Suppressor macrophage treated with lipopolysaccharide for 1 hour (primary cell): ENCODE results near the gene DAB2IP.

Experiments
- DNase-seq, 3 donors: peaks; one replicate each; pipeline ENCODE4 v3.0.0-alpha.2; 2020 to 2022

Gene DAB2IP

DNA sequence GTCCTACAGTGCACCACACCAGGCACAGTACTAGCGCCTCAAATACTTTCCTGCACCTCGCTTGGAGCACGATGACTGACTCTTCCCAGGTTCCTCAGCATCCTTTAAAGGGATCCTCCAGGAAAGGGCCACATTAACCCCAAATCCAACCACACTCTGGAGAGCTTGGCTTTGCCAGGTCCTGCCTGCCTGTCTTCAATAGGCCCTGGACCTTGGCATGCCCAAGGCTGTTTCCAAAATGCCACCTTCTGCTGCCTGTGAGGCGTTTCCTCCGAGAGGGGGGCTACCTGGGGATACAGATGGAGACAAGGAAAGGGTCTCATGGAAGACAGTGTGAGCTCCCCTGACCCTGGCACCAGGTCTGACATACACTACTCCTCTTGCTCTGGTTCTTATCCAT is 169.9 kb downstream of the DAB2IP start:
- DNase-seq = no peak

DNA sequence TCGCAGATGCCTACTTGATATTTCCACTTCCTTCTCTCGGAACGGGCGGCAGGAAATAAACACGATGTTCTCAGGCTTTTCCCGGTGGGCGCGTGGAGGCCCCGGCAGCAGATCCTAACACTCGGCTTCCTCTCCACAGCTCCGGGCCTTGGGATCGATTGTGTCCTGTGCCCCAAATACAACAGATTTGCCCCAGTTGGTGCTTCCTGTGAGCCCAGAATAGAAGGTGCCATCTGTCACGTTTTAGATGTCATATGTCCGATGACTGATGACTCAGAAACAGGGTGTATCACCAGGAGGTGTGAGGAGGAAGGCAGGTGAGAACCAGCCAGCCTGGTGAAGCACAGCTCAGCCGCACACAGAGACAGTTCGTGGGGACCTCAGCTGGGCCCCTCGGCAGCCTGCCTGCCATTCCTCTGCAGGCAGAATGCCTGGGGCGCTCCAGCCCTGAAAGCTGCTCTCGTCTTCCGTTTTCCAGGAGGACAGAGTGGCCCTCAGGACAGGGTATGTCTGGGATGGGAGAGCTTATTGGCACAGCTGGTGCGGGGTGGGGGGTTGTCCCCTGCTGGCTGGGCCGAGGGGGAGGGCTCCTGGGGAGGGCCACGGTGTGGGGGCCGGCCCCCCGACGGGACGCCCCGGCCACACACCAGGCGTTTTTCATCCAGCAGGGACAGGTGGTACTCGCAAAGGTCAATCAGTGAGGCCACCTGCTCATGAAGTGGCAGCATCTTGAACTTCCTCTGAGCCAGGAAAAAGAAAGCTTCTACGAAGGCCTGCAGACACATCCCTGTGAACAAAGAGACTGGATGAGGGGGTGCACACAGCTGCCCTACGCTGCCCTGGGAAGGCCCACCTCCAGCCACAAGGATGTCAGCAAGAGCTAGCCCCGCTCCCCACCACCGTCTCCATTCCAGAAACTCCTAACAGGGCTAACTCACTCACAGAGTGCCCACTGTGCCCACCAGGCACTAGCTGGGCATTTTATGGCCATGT is 171.0 kb downstream of the DAB2IP start:
- DNase-seq = no peak

DNA sequence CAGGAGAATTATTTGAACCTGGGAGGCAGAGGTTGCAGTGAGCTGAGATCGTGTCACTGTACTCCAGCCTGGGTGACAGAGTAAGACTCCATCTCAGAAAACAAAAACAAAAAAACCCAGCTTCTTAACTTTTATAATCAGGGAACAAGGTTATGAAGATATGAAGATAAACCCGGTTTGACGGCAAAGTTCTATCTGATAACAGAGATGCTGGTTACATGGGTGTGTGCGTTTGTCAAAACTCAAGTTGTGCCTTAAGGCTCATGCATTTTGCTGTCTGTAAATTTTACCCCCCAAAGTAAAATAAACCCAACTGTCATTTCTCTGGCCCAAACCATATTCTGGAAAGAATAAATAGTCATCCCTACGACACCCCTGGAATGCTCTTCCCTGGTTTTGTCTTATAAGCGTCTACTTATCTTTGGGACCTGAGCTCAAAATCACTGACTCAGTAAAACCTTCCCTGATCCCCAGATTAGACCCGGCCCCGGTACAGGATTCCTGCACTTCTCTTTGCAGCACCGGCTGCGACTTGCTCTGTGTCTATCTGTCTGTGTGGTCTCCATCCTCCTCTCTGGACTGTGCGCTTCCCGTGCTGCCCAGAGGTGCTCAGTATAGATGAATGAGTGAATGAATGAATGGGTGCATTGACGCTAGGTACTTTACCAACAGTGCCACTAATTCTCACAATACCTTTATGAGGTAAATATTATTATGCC is 172.2 kb downstream of the DAB2IP start:
- DNase-seq = no peak

DNA sequence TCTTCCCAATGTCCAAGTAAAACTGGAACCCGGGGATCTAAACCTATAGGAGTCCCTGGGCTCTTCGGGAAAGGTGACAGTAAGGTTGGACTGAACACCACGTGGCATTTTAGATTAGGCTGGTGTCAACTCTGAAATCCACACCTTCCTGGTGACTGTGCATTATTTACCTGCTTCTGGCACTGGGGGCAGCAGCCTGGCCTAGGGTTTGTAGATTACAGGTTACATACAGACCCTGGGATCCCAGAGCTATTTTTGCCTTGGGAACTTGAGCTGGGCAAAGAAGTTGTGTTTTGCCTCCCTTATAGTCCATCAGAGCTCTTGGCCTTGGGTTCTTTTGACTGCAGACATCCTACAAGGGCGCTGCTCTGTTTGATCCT is 173.2 kb downstream of the DAB2IP start:
- DNase-seq = no peak

DNA sequence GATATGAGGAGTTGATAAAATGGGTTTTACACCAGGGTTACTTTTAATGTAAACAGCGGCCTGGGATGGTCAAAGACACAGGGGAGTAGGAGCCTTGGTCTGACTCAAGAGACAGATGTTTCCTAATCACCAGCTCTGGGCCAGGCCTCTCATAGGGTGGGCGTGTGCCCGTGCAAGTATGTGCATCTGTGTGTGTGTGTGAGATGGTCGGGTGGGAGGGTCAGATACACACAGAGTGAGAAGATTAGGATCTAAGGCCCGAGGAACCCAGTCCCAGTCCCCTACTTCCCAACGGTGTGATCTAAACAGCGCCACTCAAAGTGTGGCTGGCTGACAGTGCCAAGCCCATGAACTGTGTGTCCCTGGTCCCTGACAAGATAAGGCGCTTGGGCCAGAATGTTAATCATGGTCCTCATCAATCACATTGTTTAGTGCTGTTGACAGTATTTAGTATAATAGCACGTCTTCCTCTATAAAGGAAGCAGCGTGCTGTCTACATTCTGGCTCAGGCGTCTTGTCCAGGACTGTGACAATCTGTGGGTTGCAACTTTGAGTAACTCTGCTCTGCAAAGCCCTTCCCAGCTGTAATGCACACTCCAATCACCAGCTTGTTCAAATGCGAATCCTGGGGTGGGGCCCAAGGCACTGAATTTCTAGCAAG is 173.7 kb downstream of the DAB2IP start:
- no peak for DNase-seq

DNA sequence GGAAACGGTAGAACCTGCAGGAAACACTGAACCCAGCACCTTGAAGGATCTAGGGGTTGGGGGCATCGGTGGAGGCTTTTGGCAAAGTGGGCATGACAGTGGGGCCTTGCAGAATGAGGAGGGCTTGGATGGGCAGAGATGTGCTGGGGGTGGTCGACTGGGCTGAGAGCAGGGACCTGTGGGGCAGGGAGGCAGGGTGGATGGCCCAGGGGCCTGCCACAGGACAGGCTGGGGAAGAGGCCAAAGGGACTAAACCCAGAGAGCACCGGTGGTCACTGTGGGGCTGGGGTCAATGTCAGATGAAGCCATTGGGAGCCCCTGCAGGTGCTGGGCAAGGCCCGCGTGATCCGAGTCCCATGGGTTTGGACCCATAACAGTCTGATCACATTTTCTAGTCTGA is 175.3 kb downstream of the DAB2IP start:
- DNase-seq = no peak

DNA sequence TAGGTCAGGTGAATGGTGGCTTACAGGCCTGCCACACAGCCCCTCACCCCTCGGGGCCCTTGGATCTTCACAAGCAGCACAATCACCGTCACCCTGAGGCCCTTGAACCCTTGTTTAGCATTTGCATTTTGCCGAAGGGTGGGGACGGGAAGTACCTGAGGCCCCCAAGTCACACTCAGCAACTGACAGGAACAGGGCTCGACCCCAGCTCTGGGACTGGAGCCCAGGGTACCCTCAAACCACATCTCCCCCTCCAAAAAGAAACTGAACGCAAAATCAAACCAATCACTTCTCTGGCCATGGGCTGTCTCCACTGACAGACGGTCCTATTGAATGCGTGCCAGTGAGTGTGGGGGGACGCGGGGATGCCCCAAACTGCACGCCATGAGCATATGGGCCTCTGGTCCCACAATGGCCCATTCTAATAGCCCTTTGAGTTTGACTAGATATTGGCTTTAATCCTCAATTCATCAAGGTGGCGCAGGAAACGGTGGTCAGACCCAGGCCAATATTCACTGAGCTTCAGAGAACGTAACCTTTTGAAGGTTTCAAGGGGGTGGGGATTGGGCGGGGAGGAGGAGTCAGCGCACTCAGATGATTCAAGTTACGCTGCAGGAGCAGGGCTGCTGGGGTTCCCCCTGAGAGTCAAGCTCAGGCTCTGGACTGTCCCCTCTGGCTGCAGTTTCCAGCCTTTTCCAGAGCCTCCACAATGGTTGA is 176.0 kb downstream of the DAB2IP start:
- no peak for DNase-seq

DNA sequence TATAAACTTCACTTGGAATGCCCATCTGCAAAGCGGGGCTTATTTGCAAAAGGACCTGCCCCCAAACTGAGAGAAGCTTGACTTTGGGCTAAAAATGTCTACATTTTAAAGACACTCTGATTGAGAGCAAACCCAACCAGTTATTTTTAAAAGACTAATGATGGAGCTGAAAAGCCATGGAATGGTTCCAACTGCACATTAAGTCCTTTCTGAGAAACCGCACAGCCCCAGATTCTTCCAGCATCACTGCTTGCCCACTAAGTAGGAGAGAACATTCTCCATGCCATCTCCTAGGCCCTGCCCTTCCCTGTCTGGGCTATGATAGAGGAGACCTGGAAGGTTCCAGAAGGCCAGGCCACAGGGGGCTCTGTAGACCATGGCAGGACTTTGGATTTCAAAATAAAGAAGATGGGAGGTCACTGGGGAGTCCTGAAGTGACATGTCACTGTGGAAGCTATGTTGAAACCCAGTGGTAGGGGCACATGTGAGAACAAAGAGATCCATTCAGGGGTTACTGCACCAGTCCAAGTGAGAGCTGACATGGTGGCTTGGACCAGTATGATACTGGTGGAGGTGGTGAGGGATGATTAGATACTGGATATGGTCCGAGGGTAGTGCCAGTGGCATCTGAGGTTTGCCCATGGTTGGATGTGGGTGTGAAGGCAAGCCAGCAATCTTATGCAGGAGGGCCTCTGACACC is 179.2 kb downstream of the DAB2IP start:
- DNase-seq = no peak

DNA sequence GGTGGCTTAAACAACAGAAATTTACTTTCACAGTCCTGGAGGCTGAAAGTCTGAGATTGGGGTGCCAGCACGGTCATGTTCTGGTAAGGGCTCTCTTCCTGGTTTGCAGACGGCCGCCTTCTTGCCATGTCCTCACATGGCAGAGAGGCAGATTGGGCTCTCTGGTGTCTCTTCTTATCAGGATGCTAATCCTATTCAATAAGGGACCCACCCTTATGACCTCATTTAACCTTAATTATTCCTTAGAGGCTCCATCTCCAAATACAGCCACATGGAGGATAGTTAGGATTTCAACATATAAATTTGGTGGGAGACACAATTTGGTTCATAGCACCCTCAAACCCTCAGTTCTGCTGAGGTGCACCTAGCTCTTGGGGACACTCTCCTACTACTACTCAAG is 180.4 kb downstream of the DAB2IP start:
- DNase-seq = no peak

DNA sequence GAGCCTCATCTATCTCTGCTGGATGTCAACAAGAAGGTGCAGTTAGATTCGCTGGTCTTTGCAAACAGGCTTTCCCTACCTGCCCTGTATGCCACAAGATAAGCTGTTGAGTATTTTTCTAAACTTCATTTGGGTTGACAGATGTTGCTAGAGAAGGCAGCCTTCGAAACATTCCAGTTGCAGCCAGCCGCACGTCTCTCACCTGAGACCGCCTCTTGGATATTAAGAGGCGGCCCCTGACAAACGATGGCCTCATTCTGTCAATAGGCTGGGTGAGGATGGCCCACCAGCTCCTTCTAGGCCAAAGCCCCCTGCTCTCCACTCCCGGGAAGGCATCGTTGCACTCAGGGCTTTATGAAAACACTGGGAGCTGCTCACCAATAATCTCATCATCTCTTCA is 181.6 kb downstream of the DAB2IP start:
- DNase-seq = no peak
